Keratinocyte (primary cell): ENCODE measurements around the gene SAG. TPM values are rescaled to one million over a fixed set of nuclear protein-coding genes. Genes with fewer than 3 reads are reported as not detected.

Experiments used
- DNase-seq: peaks from one replicate; pipeline ENCODE4 v3.0.0-alpha.2; 2011; ENCODE audit warnings: low read depth, missing footprints, low spot score
- FAIRE-seq: peaks from 2 replicates; lab custom pipeline; 2011; peaks lifted over from hg19 to GRCh38; lab: Jason Lieb, UNC
- H2AFZ ChIP-seq: 2 replicates; pipeline ENCODE4 v1.6.0; 2012; ENCODE audit warnings: low read length, control low read depth, inconsistent platforms; ENCODE audit not compliant: control insufficient read depth
- H3K27ac ChIP-seq: 2 replicates; pipeline ENCODE4 v1.5.1; 2011; ENCODE audit warnings: low read length; ENCODE audit not compliant: control insufficient read depth, insufficient read depth
- H3K27me3 ChIP-seq: 3 replicates; pipeline ENCODE4 v1.6.0; 2011; ENCODE audit warnings: low read length; ENCODE audit not compliant: control insufficient read depth, insufficient read depth; ENCODE audit errors: extremely low read depth
- H3K36me3 ChIP-seq, 2 experiments: 2 replicates in 1 of 2; 3 replicates in 1 of 2; pipeline ENCODE4 v1.5.1; 2011; ENCODE audit warnings: low read length in 2 of 2, mild to moderate bottlenecking in 1 of 2; ENCODE audit not compliant: control insufficient read depth in 2 of 2, insufficient read depth in 2 of 2; ENCODE audit errors: extremely low read depth in 1 of 2
- H3K4me1 ChIP-seq: 3 replicates; pipeline ENCODE4 v1.5.1; 2011; ENCODE audit warnings: low read length; ENCODE audit not compliant: control insufficient read depth, insufficient read depth; ENCODE audit errors: extremely low read depth
- H3K4me2 ChIP-seq: 3 replicates; pipeline ENCODE4 v1.6.0; 2011; ENCODE audit warnings: low read depth, low read length; ENCODE audit not compliant: control insufficient read depth, insufficient read depth; ENCODE audit errors: extremely low read depth
- H3K4me3 ChIP-seq, 3 experiments: fragments of 200-600 bp in 1 of 3; sonication (generic) in 1 of 3; 2 replicates in 2 of 3; 3 replicates in 1 of 3; pipeline ENCODE4 v1.5.1; 2011 to 2016; ENCODE audit warnings: low read length in 3 of 3, mild to moderate bottlenecking in 3 of 3, control low read depth in 2 of 3, inconsistent platforms in 1 of 3, low read depth in 1 of 3, mixed read lengths in 1 of 3, mixed run types in 1 of 3, moderate library complexity in 1 of 3; ENCODE audit not compliant: control insufficient read depth in 2 of 3, insufficient read depth in 2 of 3; ENCODE audit errors: extremely low read depth in 1 of 3
- H3K79me2 ChIP-seq: 2 replicates; pipeline ENCODE4 v1.6.0; 2012; ENCODE audit warnings: low read length; ENCODE audit not compliant: control insufficient read depth, insufficient read depth
- H3K9ac ChIP-seq: 3 replicates; pipeline ENCODE4 v1.6.0; 2011; ENCODE audit warnings: low read length; ENCODE audit not compliant: control insufficient read depth, insufficient read depth; ENCODE audit errors: extremely low read depth
- H3K9me1 ChIP-seq: 3 replicates; pipeline ENCODE4 v1.6.0; 2011; ENCODE audit warnings: low read length; ENCODE audit not compliant: control insufficient read depth, insufficient read depth; ENCODE audit errors: extremely low read depth
- H3K9me3 ChIP-seq: 2 replicates; pipeline ENCODE4 v1.5.1; 2012; ENCODE audit warnings: low read depth, low read length; ENCODE audit not compliant: control insufficient read depth
- H4K20me1 ChIP-seq: 3 replicates; pipeline ENCODE4 v1.6.0; 2011; ENCODE audit warnings: low read length; ENCODE audit not compliant: control insufficient read depth, insufficient read depth; ENCODE audit errors: extremely low read depth
- EZH2 ChIP-seq: IDR thresholded peaks from one replicate; pipeline ENCODE4 v1.6.1; 2012; ENCODE audit warnings: inconsistent platforms, mild to moderate bottlenecking, low read length, moderate library complexity
- dilution Hi-C: fragments of 300-500 bp; cut with MboI; formaldehyde crosslinking; loops from one replicate; pipeline ENCODE4 v1.7.0; 2020; ENCODE audit warnings: low sequenced_read_pairs; ENCODE audit not compliant: extremely low pct_ligation_motif_present
- polyA plus RNA-seq, 5 experiments: library from polyadenylated mRNA; depleted of rRNA in 3 of 5; stranded (reverse) in 3 of 5; stranded (forward) in 1 of 5; unstranded in 1 of 5; fragments of >200 nt; gene quantifications; 1 replicate in 1 of 5; 2 replicates in 3 of 5; 3 replicates in 1 of 5; pipeline versions ENCODE4 v1.2.1 to v1.2.3, GENCODE V29; 2011 to 2012; ENCODE audit warnings: missing spikeins in 2 of 5, low read depth in 1 of 5, low replicate concordance in 1 of 5
- TF ChIP-seq, protein P1 (sequence below), 3 experiments: IDR thresholded peaks in 1 of 3; conservative IDR thresholded peaks in 1 of 3; optimal IDR thresholded peaks in 1 of 3; 2 replicates in 2 of 3; 3 replicates in 1 of 3; pipeline versions ENCODE3 to v1.5.1; 2011; ENCODE audit warnings: low read length in 3 of 3, mild to moderate bottlenecking in 3 of 3, moderate library complexity in 2 of 3, control low read depth in 1 of 3, inconsistent platforms in 1 of 3; ENCODE audit not compliant: insufficient read depth in 2 of 3; ENCODE audit errors: extremely low read depth in 1 of 3

SAG gene
- polyA plus RNA-seq, 1 donor (not counting 4 experiments of a cell fraction or from before 2014, with no cell fraction given), result not detected

DNA sequence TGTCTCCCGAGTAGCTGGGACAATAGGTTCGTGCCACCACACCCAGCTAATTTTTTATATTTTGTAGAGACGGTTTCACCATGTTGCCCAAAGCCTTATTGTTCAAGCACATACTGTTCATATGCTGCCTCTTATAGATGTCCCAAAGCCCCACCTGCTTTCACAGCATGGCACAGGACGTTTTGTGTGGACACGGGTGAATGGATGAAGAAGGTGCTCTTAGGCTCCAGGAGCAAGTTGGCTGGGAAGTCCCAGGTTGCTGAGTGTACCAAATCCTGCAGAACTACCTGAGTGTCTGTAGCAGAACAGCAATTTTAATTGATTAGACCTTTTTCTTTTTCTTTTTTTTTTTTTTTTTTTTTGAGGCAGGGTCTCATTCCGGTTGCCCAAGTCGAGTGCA is 10.5 kb upstream of the SAG start:
- H3K9me3 ChIP-seq, result no peaks in the 10 kb centered on the region
- H3K4me3 ChIP-seq, result no peak overlapping the region
- H3K9me1 ChIP-seq, result no peaks in the 10 kb centered on the region
- H4K20me1 ChIP-seq, result no peaks in the 10 kb centered on the region
- dilution Hi-C loops, result no loop called here
- no peak overlapping the region for H3K9ac ChIP-seq
- H3K4me1 ChIP-seq, result no peaks in the 10 kb centered on the region
- no peaks in the 10 kb centered on the region for H3K79me2 ChIP-seq
- H3K4me2 ChIP-seq, result no peak overlapping the region
- TF ChIP-seq, protein P1, sequence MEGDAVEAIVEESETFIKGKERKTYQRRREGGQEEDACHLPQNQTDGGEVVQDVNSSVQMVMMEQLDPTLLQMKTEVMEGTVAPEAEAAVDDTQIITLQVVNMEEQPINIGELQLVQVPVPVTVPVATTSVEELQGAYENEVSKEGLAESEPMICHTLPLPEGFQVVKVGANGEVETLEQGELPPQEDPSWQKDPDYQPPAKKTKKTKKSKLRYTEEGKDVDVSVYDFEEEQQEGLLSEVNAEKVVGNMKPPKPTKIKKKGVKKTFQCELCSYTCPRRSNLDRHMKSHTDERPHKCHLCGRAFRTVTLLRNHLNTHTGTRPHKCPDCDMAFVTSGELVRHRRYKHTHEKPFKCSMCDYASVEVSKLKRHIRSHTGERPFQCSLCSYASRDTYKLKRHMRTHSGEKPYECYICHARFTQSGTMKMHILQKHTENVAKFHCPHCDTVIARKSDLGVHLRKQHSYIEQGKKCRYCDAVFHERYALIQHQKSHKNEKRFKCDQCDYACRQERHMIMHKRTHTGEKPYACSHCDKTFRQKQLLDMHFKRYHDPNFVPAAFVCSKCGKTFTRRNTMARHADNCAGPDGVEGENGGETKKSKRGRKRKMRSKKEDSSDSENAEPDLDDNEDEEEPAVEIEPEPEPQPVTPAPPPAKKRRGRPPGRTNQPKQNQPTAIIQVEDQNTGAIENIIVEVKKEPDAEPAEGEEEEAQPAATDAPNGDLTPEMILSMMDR (optimal IDR thresholded peaks at IDR 0.05 in 1 of 3, IDR thresholded peaks at IDR 0.05 in 1 of 3, conservative IDR thresholded peaks at IDR 0.05 in 1 of 3; ENCODE audit: extremely low read depth in 1 of 3, insufficient read depth in 2 of 3, low read length in 3 of 3), result no peak
- TF ChIP-seq EZH2, result no peak
- DNase-seq (no peak), FAIRE-seq (no peak)
- H3K27ac ChIP-seq, result no peak overlapping the region
- peaks cover 14 to 17% of the 10 kb centered on the region in 2 experiments for H3K36me3 ChIP-seq
- H3K27me3 ChIP-seq, result no peaks in the 10 kb centered on the region
- no peak overlapping the region for H2AFZ ChIP-seq

DNA sequence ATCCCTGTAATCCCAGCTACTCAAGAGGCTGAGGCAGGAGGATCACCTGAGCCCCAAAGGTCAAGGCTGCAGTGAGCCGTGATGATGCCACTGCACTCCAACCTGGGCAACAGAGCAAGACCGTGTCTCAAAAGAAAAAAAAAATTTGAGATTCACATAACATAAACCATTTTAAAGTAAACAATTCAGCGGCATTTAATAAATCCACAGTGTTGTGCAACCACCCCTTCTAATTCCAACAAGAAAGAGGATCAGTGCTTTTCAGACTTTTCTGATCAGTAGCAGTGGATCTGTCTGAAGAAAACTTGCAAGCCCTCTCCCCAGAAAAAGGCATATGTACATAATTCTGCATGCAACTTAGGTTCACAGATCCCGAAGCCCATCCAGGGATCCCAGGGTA is 7.2 kb upstream of the SAG start:
- H2AFZ ChIP-seq, result no peak overlapping the region
- no peak for FAIRE-seq

More for the DNA sequence above, 7.2 kb upstream of the SAG start:
- Histone ChIP-seq H3K9ac (no peak overlapping the region), H3K4me3 (no peak overlapping the region), H3K4me2 (no peak overlapping the region), H3K27me3 (no peaks in the 10 kb centered on the region), H3K79me2 (no peaks in the 10 kb centered on the region), H3K27ac (no peak overlapping the region), H3K9me3 (no peaks in the 10 kb centered on the region), H3K4me1 (no peaks in the 10 kb centered on the region), H4K20me1 (no peaks in the 10 kb centered on the region), H3K36me3 (peaks cover 0 to 4% of the 10 kb centered on the region in 2 experiments), H3K9me1 (no peaks in the 10 kb centered on the region)
- DNase-seq, result no peak
- dilution Hi-C loops, result no loop called here
- TF ChIP-seq EZH2, result no peak
- TF ChIP-seq, protein P1 (optimal IDR thresholded peaks at IDR 0.05 in 1 of 3, IDR thresholded peaks at IDR 0.05 in 1 of 3, conservative IDR thresholded peaks at IDR 0.05 in 1 of 3; ENCODE audit: extremely low read depth in 1 of 3, insufficient read depth in 2 of 3, low read length in 3 of 3), result no peak
